GM18861 (cell line): ENCODE measurements around the gene KIF5C.
A peak's percentile ranks its signal among the peaks of the same experiment; 100 is the strongest.

ENCODE experiments used
- ATAC-seq: cut with Tn5 transposase; IDR thresholded peaks from one replicate; pipeline ENCODE4 v1.9.1; 2021; ENCODE audit not compliant: unreplicated experiment

Gene KIF5C

GRCh38 chr2:148922776-148923475 lies 47.9 kb downstream of the KIF5C start:
- no peak for ATAC-seq

- no peak for ATAC-seq
Measured at GRCh38 chr2:148924514-148925178, 49.6 kb downstream of the KIF5C start.

- ATAC-seq, result peak; percentile 78
Measured at GRCh38 chr2:148926291-148926961, 51.4 kb downstream of the KIF5C start.

GRCh38 chr2:148926981-148927401 lies 52.0 kb downstream of the KIF5C start:
- ATAC-seq, result no peak

GRCh38 chr2:148928395-148928794 lies 53.4 kb downstream of the KIF5C start:
- ATAC-seq, result no peak

GRCh38 chr2:148930046-148930775 lies 55.2 kb downstream of the KIF5C start:
- ATAC-seq, result no peak

- no peak for ATAC-seq
Measured at GRCh38 chr2:148932536-148932935, 57.5 kb downstream of the KIF5C start.

- no peak for ATAC-seq
Measured at GRCh38 chr2:148933456-148933855, 58.4 kb downstream of the KIF5C start.

GRCh38 chr2:148935791-148936190 lies 60.8 kb downstream of the KIF5C start:
- no peak for ATAC-seq

- no peak for ATAC-seq
Measured at GRCh38 chr2:148936857-148937450, 61.9 kb downstream of the KIF5C start.

- ATAC-seq, result no peak
Measured at GRCh38 chr2:148939271-148939670, 64.2 kb downstream of the KIF5C start.

GRCh38 chr2:148943097-148943496 lies 68.1 kb downstream of the KIF5C start:
- ATAC-seq, result no peak

GRCh38 chr2:148944536-148944935 lies 69.5 kb downstream of the KIF5C start:
- no peak for ATAC-seq

GRCh38 chr2:148947299-148947698 lies 72.3 kb downstream of the KIF5C start:
- no peak for ATAC-seq

GRCh38 chr2:148948868-148949267 lies 73.8 kb downstream of the KIF5C start:
- ATAC-seq, result no peak

GRCh38 chr2:148949348-148949747 lies 74.3 kb downstream of the KIF5C start:
- ATAC-seq, result no peak

- no peak for ATAC-seq
Measured at GRCh38 chr2:148952621-148953020, 77.6 kb downstream of the KIF5C start.

- ATAC-seq, result no peak
Measured at GRCh38 chr2:148953426-148953825, 78.4 kb downstream of the KIF5C start.

GRCh38 chr2:148954536-148954935 lies 79.5 kb downstream of the KIF5C start:
- ATAC-seq, result no peak

GRCh38 chr2:148955798-148956197 lies 80.8 kb downstream of the KIF5C start:
- ATAC-seq, result no peak

- no peak for ATAC-seq
Measured at GRCh38 chr2:148957023-148957422, 82.0 kb downstream of the KIF5C start.
